SH-SY5Y (cell line): ENCODE data around the gene TARBP2.

ENCODE experiments used
- GATA2 ChIP-seq: IDR thresholded peaks from 2 replicates; pipeline ENCODE4 v1.6.1; 2011; ENCODE audit warnings: mild to moderate bottlenecking, low read depth, low read length
- GATA3 ChIP-seq: IDR thresholded peaks from 2 replicates; pipeline ENCODE4 v1.6.1; 2011; ENCODE audit warnings: low read depth, mild to moderate bottlenecking, low read length, moderate library complexity

GRCh38 chr12:53485955-53486735 is 14.9 kb upstream of the TARBP2 start:
- TF ChIP-seq GATA2 (no peak), GATA3 (no peak)
